ENCODE data around the gene SGCD.
"Not testable (repeated sequence)": the region's sequence is repeated elsewhere in the genome, so short reads cannot be mapped to it uniquely, and the experiment has no call there.

Gene SGCD

DNA sequence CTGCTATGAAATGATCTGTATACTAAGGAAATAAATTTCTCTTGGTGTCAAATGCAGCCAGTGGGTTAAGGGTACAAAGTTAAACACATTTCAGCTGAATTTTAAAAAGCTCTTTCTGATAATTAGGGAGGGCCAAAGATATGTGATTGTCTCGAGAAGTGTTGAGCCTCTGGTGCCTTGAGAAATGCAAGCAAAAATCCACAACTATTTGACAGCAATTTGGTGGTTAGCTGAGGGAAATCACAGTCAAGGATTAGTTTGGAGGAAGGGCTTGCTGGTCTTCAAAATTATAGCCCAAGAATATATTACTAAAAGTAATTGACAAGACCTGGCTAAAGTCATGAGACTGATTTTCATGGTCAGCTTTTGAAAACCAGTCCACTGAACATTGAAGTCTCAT, 267.4 kb downstream of the SGCD start:
- H3K9me3 ChIP-seq (ENCODE audit: control insufficient read depth, low read length) = no peaks in the 10 kb centered on the region
- H3K27ac ChIP-seq = no peak overlapping the region
- TF ChIP-seq, protein P1, sequence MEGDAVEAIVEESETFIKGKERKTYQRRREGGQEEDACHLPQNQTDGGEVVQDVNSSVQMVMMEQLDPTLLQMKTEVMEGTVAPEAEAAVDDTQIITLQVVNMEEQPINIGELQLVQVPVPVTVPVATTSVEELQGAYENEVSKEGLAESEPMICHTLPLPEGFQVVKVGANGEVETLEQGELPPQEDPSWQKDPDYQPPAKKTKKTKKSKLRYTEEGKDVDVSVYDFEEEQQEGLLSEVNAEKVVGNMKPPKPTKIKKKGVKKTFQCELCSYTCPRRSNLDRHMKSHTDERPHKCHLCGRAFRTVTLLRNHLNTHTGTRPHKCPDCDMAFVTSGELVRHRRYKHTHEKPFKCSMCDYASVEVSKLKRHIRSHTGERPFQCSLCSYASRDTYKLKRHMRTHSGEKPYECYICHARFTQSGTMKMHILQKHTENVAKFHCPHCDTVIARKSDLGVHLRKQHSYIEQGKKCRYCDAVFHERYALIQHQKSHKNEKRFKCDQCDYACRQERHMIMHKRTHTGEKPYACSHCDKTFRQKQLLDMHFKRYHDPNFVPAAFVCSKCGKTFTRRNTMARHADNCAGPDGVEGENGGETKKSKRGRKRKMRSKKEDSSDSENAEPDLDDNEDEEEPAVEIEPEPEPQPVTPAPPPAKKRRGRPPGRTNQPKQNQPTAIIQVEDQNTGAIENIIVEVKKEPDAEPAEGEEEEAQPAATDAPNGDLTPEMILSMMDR (IDR thresholded peaks at IDR 0.05) = no peak

DNA sequence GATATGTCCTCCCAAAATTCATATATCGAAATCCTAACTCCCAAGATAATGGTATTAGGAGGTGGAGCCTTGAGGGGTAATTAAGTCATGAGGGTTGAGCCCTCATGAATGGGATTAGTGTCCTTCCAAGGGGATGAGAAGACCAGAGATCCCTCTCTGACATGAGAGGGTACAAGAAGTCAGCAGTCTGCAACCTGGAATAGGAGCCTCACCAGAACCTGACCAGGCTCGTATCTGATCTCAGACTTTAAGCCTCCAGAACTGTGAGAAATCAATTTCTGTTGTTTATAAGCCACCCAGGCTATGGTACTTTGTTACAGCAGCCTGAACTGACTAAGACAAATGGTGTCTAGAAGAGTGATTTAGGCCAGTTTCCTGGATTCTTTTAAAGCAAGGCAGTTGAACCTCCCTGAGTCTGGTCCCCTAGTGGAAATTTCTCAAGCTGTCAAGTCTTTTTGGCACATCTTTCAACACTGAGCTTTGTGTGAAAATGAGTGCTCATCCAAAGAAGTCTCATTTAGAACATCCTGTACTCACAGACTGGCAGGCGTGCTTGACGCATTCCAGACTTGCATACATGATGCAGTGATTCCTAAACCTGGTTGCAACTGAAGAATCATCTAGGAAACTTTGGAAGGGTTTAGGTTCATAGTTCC, 268.3 kb downstream of the SGCD start:
- Histone ChIP-seq H2AFZ (no peak overlapping the region), H3K27me3 (ENCODE audit: control insufficient read depth, insufficient read depth, low read length) (no peaks in the 10 kb centered on the region), H3K4me2 (ENCODE audit: low read length) (no peak overlapping the region), H3K36me3 (ENCODE audit: control insufficient read depth, insufficient read depth, low read length) (no peaks in the 10 kb centered on the region), H3K4me1 (no peaks in the 10 kb centered on the region), H3K9me3 (ENCODE audit: control insufficient read depth, low read length) (no peaks in the 10 kb centered on the region), H3K9ac (no peak overlapping the region), H3K79me2 (no peaks in the 10 kb centered on the region), H3K4me3 (ENCODE audit: low read depth, low read length) (no peak overlapping the region), H3K27ac (no peak overlapping the region)
- TF ChIP-seq, protein P1 (IDR thresholded peaks at IDR 0.05) = no peak

More for the DNA sequence above, 267.4 kb downstream of the SGCD start:
- H3K36me3 ChIP-seq (ENCODE audit: control insufficient read depth, insufficient read depth, low read length) = no peaks in the 10 kb centered on the region
- no peak overlapping the region for H3K9ac ChIP-seq
- no peaks in the 10 kb centered on the region for H3K27me3 ChIP-seq (ENCODE audit: control insufficient read depth, insufficient read depth, low read length)
- no peak overlapping the region for H2AFZ ChIP-seq
- no peaks in the 10 kb centered on the region for H3K4me1 ChIP-seq
- no peaks in the 10 kb centered on the region for H3K79me2 ChIP-seq
- no peak overlapping the region for H3K4me2 ChIP-seq (ENCODE audit: low read length)
- no peak overlapping the region for H3K4me3 ChIP-seq (ENCODE audit: low read depth, low read length)

DNA sequence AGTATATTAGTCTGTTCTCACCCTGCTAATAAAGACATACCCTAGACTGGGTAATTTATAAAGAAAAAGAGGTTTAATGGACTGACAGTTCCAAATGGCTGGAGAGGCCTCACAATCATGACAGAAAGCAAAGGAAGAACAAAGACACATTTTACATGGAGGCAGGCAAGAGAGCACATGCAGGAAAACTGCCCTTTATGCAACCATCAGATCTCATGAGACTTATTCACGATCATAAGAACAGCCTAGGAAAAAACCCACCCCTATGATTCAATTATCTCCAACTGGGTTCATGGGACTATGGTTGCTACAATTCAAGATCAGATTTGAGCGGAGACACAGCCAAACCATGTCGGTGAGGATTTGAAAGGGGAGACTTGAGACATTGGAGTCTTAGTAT, 270.3 kb downstream of the SGCD start:
- Histone ChIP-seq H3K36me3 (ENCODE audit: control insufficient read depth, insufficient read depth, low read length) (no peaks in the 10 kb centered on the region), H3K9me3 (ENCODE audit: control insufficient read depth, low read length) (no peaks in the 10 kb centered on the region), H3K4me1 (no peaks in the 10 kb centered on the region), H3K79me2 (no peaks in the 10 kb centered on the region), H3K4me3 (ENCODE audit: low read depth, low read length) (no peak overlapping the region), H3K27ac (no peak overlapping the region), H3K4me2 (ENCODE audit: low read length) (no peak overlapping the region), H2AFZ (no peak overlapping the region), H3K9ac (no peak overlapping the region), H3K27me3 (ENCODE audit: control insufficient read depth, insufficient read depth, low read length) (no peaks in the 10 kb centered on the region)
- TF ChIP-seq, protein P1 (IDR thresholded peaks at IDR 0.05) = no peak

DNA sequence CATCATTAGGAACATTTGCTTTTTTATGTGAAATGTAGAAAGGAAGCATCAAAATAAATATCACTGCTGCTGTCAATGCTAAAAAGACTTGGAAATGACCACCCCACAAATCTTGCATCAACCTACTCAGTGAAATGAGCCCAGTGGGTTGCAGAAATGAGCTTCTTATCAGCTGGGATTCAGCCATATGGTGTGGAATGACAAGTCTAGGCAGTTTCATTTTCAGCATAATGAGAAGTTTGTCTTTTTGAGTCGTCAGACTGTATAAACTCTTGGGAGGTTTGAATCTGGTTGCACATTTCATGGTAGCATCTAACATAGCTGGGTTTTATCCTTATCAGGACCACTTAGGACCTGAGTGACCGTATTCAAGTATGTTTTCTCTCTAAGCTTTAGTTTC, 272.0 kb downstream of the SGCD start:
- Histone ChIP-seq H2AFZ (no peak overlapping the region), H3K27me3 (ENCODE audit: control insufficient read depth, insufficient read depth, low read length) (no peaks in the 10 kb centered on the region), H3K79me2 (no peaks in the 10 kb centered on the region), H3K4me3 (ENCODE audit: low read depth, low read length) (no peak overlapping the region), H3K4me1 (no peaks in the 10 kb centered on the region), H3K4me2 (ENCODE audit: low read length) (no peak overlapping the region), H3K36me3 (ENCODE audit: control insufficient read depth, insufficient read depth, low read length) (no peaks in the 10 kb centered on the region), H3K27ac (no peak overlapping the region), H3K9ac (no peak overlapping the region), H3K9me3 (ENCODE audit: control insufficient read depth, low read length) (no peaks in the 10 kb centered on the region)
- TF ChIP-seq, protein P1 (IDR thresholded peaks at IDR 0.05) = no peak

DNA sequence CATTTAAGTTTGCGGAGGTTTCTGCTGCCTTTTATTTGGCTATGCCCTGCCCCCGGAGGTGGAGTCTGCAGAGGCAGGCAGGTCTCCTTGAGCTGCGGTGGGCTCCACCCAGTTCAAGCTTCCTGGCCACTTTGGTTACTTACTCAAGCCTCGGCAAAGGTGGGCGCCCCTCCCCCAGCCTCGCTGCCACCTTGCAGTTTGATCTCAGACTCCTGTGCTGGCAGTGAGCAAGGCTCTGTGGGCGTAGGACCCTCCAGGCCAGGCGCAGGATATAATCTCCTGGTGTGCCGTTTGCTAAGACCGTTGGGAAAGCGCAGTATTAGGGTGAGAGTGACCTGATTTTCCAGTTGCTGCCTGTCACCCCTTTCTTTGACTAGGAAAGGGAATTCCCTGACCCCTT, 283.6 kb downstream of the SGCD start:
- not testable (repeated sequence) for H3K4me1 ChIP-seq; H3K36me3 ChIP-seq (ENCODE audit: control insufficient read depth, insufficient read depth, low read length); H3K4me2 ChIP-seq (ENCODE audit: low read length); H3K27me3 ChIP-seq (ENCODE audit: control insufficient read depth, insufficient read depth, low read length); H2AFZ ChIP-seq; H3K27ac ChIP-seq; H3K4me3 ChIP-seq (ENCODE audit: low read depth, low read length); H3K9ac ChIP-seq; H3K9me3 ChIP-seq (ENCODE audit: control insufficient read depth, low read length); H3K79me2 ChIP-seq
